B cell (primary cell): ENCODE results near the gene CKAP5. TPM values are rescaled to one million over a fixed set of nuclear protein-coding genes. Genes with fewer than 3 reads are reported as not detected.

Experiments used
- ATAC-seq: fragments of 200-7000 bp; cut with Tn5 transposase; one replicate; pipeline ENCODE4 v1.10.0; 2021; ENCODE audit warnings: low read depth, mild to moderate bottlenecking, moderate number of reproducible peaks, moderate library complexity
- CTCF ChIA-PET: fragments of 350-600 bp; sonication (Branson Sonifier 250); formaldehyde crosslinking; loops from one replicate; lab custom pipeline; 2021; ENCODE audit warnings: antibody characterized with exemption, inconsistent platforms; lab: Charles Lee
- POLR2A ChIA-PET: fragments of 350-600 bp; sonication (Branson Sonifier 250); formaldehyde crosslinking; loops from one replicate; lab custom pipeline; 2021; ENCODE audit warnings: antibody characterized with exemption; lab: Charles Lee
- DNase-seq: peaks from one replicate; pipeline ENCODE4 v3.0.0; 2013
- H2AFZ ChIP-seq: 2 replicates; pipeline ENCODE4 v1.6.1; 2012; ENCODE audit warnings: mild to moderate bottlenecking, low read depth, low read length; ENCODE audit not compliant: insufficient read depth, poor library complexity, severe bottlenecking
- H3K27ac ChIP-seq, 2 donors: 1 replicate in 1 of 2; 2 replicates in 1 of 2; pipeline ENCODE4 v1.5.1; 2012 to 2013; ENCODE audit warnings: low read length in 2 of 2, mild to moderate bottlenecking in 2 of 2, moderate library complexity in 1 of 2
- H3K27me3 ChIP-seq, 4 experiments: fragments of 200-600 bp in 1 of 4; sonication (generic) in 1 of 4; replicated peaks in 1 of 4; 1 replicate in 2 of 4; 2 replicates in 2 of 4; pipeline versions ENCODE4 v1.6.1 to v1.7.0; 2013 to 2016; ENCODE audit warnings: low read length in 3 of 4, mild to moderate bottlenecking in 2 of 4, mixed read lengths in 1 of 4, moderate library complexity in 1 of 4; ENCODE audit not compliant: insufficient read depth in 4 of 4, control insufficient read depth in 3 of 4; ENCODE audit errors: control extremely low read depth in 1 of 4
- H3K36me3 ChIP-seq, 2 experiments: replicated peaks in 1 of 2; 1 replicate in 1 of 2; 2 replicates in 1 of 2; pipeline versions ENCODE4 v1.6.1 to v1.7.1; 2013; ENCODE audit warnings: low read length in 1 of 2; ENCODE audit not compliant: insufficient read depth in 2 of 2, control insufficient read depth in 1 of 2; ENCODE audit errors: control extremely low read depth in 1 of 2, extremely low read depth in 1 of 2
- H3K4me1 ChIP-seq, 2 donors: fragments of 200-600 bp in 1 of 2; sonication (generic) in 1 of 2; 1 replicate in 1 of 2; 2 replicates in 1 of 2; pipeline versions ENCODE4 v1.5.1 to v1.6.1; 2013 to 2017; ENCODE audit warnings: low read length in 2 of 2; ENCODE audit not compliant: control insufficient read depth in 2 of 2, insufficient read depth in 2 of 2
- H3K4me2 ChIP-seq: replicated peaks from 2 replicates; pipeline ENCODE3; 2012; ENCODE audit warnings: mild to moderate bottlenecking, low read depth, low read length; ENCODE audit not compliant: poor library complexity, severe bottlenecking
- H3K4me3 ChIP-seq, 5 experiments: fragments of 200-600 bp in 1 of 5; sonication (generic) in 1 of 5; 1 replicate in 3 of 5; 2 replicates in 2 of 5; pipeline versions ENCODE4 v1.5.1 to v1.7.0; 2011 to 2016; ENCODE audit warnings: low read length in 4 of 5, mild to moderate bottlenecking in 4 of 5, low read depth in 2 of 5, control low read depth in 1 of 5, moderate library complexity in 1 of 5; ENCODE audit not compliant: insufficient read depth in 1 of 5; ENCODE audit errors: control extremely low read depth in 1 of 5, extremely low read depth in 1 of 5
- H3K79me2 ChIP-seq: fragments of 200-600 bp; sonication (generic); one replicate; pipeline ENCODE4 v1.6.0; 2016; ENCODE audit warnings: low read length; ENCODE audit not compliant: control insufficient read depth, insufficient read depth
- H3K9ac ChIP-seq: fragments of 200-600 bp; sonication (generic); 2 replicates; pipeline ENCODE4 v1.6.1; 2017; ENCODE audit warnings: mild to moderate bottlenecking, low read length, moderate library complexity
- H3K9me3 ChIP-seq, 3 donors: one replicate each; pipeline versions ENCODE4 v1.6.1 to v1.7.1; 2013; ENCODE audit warnings: low read length in 2 of 3; ENCODE audit not compliant: control insufficient read depth in 2 of 3, insufficient read depth in 1 of 3; ENCODE audit errors: control extremely low read depth in 1 of 3
- H4K20me1 ChIP-seq: 2 replicates; pipeline ENCODE4 v1.6.0; 2012; ENCODE audit warnings: mild to moderate bottlenecking, low read length; ENCODE audit not compliant: insufficient read depth, control insufficient read depth, poor library complexity, severe bottlenecking
- H3K27ac Mint-ChIP-seq: one replicate; pipeline ENCODE4 v1.8.0; 2021; ENCODE audit warnings: mixed read lengths
- H3K27me3 Mint-ChIP-seq: one replicate; pipeline ENCODE4 v1.8.0; 2021; ENCODE audit warnings: mixed read lengths
- H3K4me1 Mint-ChIP-seq: one replicate; pipeline ENCODE4 v1.8.0; 2021; ENCODE audit warnings: mixed read lengths
- H3K4me3 Mint-ChIP-seq: one replicate; pipeline ENCODE4 v1.8.0; 2021; ENCODE audit warnings: mixed read lengths
- H3K9me3 Mint-ChIP-seq: one replicate; pipeline ENCODE4 v1.8.0; 2022; ENCODE audit warnings: mixed read lengths; ENCODE audit not compliant: insufficient read depth
- EZH2 ChIP-seq: IDR thresholded peaks from 2 replicates; pipeline ENCODE4 v1.6.1; 2012; ENCODE audit warnings: borderline replicate concordance, low read depth, mild to moderate bottlenecking, moderate library complexity, low read length; ENCODE audit not compliant: insufficient read depth, poor library complexity, severe bottlenecking
- WGBS: methylation state at CpG from one replicate; pipeline ENCODE4 v1.1.5; 2013; ENCODE audit warnings: missing lambda C conversion rate; ENCODE audit not compliant: insufficient coverage; 5-methylcytosine and 5-hydroxymethylcytosine counted together
- intact Hi-C: fragments of 100-400 bp; cut with micrococcal nuclease; formaldehyde crosslinking; loops from one replicate; pipeline ENCODE4 v1.10.0; 2022
- polyA plus RNA-seq: library from polyadenylated mRNA; depleted of rRNA; stranded (reverse); fragments of >200 nt; gene quantifications from 2 replicates; pipeline ENCODE4 v1.2.3, GENCODE V29; 2012
- total RNA-seq, 2 donors: library from RNA; stranded (reverse); fragments of 120-200 nt in 1 of 2; gene quantifications; 1 replicate in 1 of 2; 2 replicates in 1 of 2; pipeline versions ENCODE4 v1.2.3 to v1.2.4, GENCODE V29; 2013 to 2022
- TF ChIP-seq, protein P1 (sequence below): fragments of 200-600 bp; IDR thresholded peaks from one replicate; pipeline ENCODE4 v1.8.0; 2022; ENCODE audit warnings: antibody characterized with exemption, mild to moderate bottlenecking

CKAP5 gene
- total and polyA plus RNA-seq, 2 donors (not counting 1 experiment from before 2014, with no cell fraction given): 7.3 to 54.3 TPM

DNA sequence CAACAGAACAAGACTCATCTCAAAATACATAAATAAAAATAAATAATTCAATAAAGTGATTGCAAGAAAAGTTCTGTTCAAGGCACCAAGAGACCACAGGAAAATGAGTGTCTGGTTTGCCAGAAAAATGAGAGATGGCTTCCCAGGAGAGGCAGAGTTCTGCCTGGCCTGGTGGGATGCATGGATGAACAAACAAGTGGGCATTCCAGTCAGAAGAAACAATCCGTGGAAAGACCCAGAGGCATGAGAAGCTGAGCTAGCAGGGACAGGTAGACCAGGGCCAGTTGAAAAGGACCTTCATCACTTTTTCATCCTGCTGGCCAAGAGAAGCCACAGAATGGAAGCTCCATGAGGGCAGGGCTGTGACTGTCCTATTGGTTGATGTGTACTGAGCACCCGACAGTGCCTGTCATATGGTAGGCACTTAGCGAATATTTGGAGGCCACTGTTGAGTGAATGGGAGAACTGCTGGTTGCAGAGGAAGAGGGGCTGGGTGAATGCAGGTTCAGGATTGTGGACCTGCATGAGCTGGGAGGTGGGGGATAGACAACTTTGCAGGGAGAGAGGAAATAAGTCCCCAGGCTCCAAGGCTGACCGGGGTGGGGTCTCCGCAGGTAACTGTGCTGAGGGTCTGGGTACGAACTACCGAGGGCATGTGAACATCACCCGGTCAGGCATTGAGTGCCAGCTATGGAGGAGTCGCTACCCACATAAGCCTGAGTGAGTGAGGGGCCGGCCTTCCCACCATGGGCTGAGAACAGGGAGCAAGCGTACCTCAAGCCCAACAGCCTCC is 123.3 kb downstream of the CKAP5 start:
- Mint-ChIP-seq H3K27ac (no peak overlapping the region), H3K4me1 (no peaks in the 10 kb centered on the region), H3K27me3 (peaks cover 3% of the 10 kb centered on the region), H3K4me3 (no peak overlapping the region), H3K9me3 (no peaks in the 10 kb centered on the region)
- no peak overlapping the region for H2AFZ ChIP-seq
- TF ChIP-seq, protein P1, sequence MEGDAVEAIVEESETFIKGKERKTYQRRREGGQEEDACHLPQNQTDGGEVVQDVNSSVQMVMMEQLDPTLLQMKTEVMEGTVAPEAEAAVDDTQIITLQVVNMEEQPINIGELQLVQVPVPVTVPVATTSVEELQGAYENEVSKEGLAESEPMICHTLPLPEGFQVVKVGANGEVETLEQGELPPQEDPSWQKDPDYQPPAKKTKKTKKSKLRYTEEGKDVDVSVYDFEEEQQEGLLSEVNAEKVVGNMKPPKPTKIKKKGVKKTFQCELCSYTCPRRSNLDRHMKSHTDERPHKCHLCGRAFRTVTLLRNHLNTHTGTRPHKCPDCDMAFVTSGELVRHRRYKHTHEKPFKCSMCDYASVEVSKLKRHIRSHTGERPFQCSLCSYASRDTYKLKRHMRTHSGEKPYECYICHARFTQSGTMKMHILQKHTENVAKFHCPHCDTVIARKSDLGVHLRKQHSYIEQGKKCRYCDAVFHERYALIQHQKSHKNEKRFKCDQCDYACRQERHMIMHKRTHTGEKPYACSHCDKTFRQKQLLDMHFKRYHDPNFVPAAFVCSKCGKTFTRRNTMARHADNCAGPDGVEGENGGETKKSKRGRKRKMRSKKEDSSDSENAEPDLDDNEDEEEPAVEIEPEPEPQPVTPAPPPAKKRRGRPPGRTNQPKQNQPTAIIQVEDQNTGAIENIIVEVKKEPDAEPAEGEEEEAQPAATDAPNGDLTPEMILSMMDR: no peak
- TF ChIP-seq EZH2: no peak
- no peaks in the 10 kb centered on the region for H4K20me1 ChIP-seq
- ChIA-PET POLR2A (no interaction called here), CTCF (no interaction called here)
- intact Hi-C loops: no loop called here
- no peaks in the 10 kb centered on the region for H3K27me3 ChIP-seq
- no peak overlapping the region for H3K4me2 ChIP-seq
- WGBS: 94% methylated on average over 11 of the region's 11 CpGs
- no peaks in the 10 kb centered on the region for H3K36me3 ChIP-seq
- DNase-seq: no peak
- no peak overlapping the region for H3K4me3 ChIP-seq
- ATAC-seq: no peak
- H3K27ac ChIP-seq: no peak overlapping the region
- H3K79me2 ChIP-seq: no peaks in the 10 kb centered on the region
- no peaks in the 10 kb centered on the region for H3K9me3 ChIP-seq
- H3K9ac ChIP-seq: no peak overlapping the region
- no peaks in the 10 kb centered on the region for H3K4me1 ChIP-seq

DNA sequence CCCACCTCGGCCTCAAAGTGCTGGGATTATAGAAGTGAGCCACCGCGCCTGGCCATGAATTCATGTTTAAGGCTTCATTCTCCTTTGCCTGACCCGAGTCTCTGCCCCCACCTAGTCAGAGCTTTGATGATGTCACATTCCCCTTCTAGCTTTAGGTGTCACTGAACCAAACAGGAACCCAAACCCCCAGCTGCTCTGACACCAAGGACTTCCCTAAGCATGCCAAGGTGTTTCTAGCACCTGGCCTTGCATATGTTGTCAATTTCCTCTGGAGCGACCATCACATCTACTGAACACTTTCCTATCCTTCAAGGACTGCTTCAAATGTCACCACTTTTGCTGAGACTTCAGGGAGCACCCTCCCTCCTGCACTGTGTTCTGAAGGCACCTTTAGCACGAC is 124.8 kb downstream of the CKAP5 start:
- no peaks in the 10 kb centered on the region for H3K9me3 Mint-ChIP-seq
- ChIA-PET POLR2A (no interaction called here), CTCF (no interaction called here)
- H3K27ac Mint-ChIP-seq: no peak overlapping the region
- Histone ChIP-seq H3K79me2 (no peaks in the 10 kb centered on the region), H2AFZ (no peak overlapping the region), H3K27me3 (no peaks in the 10 kb centered on the region), H3K36me3 (no peaks in the 10 kb centered on the region), H3K9me3 (no peaks in the 10 kb centered on the region), H3K4me2 (no peak overlapping the region), H4K20me1 (no peaks in the 10 kb centered on the region), H3K9ac (no peak overlapping the region), H3K27ac (no peak overlapping the region), H3K4me1 (no peaks in the 10 kb centered on the region), H3K4me3 (no peak overlapping the region)
- WGBS: 82% methylated on average over 5 of the region's 6 CpGs
- TF ChIP-seq, protein P1: no peak
- no peak for TF ChIP-seq EZH2
- intact Hi-C loops: no loop called here
- H3K4me1 Mint-ChIP-seq: no peaks in the 10 kb centered on the region
- peaks cover 3% of the 10 kb centered on the region for H3K27me3 Mint-ChIP-seq
- DNase-seq (no peak), ATAC-seq (no peak)
- H3K4me3 Mint-ChIP-seq: no peak overlapping the region
